Measurements from ENCODE around the gene IFI35. TPM values are rescaled to one million over a fixed set of nuclear protein-coding genes. Genes with fewer than 3 reads are reported as not detected.
"Not testable (repeated sequence)": the region's sequence is repeated elsewhere in the genome, so short reads cannot be mapped to it uniquely, and the experiment has no call there.

The IFI35 gene
- total and polyA plus RNA-seq, 2 donors (not counting 1 experiment from before 2014, with no cell fraction given), result 34.5 to 52.0 TPM

GRCh38 chr17:42997390-42997983, 9.1 kb upstream of the IFI35 start:
- Histone ChIP-seq H3K36me3 (ENCODE audit: control insufficient read depth, insufficient read depth, low read length) (peaks cover 11% of the 10 kb centered on the region), H3K27ac (ENCODE audit: insufficient read depth, low read length) (peak overlapping the region; percentile 17)
- TF ChIP-seq EZH2 (IDR thresholded peaks at IDR 0.05; ENCODE audit: low read length, missing control alignments), result no peak
- TF ChIP-seq, protein P1, sequence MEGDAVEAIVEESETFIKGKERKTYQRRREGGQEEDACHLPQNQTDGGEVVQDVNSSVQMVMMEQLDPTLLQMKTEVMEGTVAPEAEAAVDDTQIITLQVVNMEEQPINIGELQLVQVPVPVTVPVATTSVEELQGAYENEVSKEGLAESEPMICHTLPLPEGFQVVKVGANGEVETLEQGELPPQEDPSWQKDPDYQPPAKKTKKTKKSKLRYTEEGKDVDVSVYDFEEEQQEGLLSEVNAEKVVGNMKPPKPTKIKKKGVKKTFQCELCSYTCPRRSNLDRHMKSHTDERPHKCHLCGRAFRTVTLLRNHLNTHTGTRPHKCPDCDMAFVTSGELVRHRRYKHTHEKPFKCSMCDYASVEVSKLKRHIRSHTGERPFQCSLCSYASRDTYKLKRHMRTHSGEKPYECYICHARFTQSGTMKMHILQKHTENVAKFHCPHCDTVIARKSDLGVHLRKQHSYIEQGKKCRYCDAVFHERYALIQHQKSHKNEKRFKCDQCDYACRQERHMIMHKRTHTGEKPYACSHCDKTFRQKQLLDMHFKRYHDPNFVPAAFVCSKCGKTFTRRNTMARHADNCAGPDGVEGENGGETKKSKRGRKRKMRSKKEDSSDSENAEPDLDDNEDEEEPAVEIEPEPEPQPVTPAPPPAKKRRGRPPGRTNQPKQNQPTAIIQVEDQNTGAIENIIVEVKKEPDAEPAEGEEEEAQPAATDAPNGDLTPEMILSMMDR (conservative IDR thresholded peaks at IDR 0.05 in 1 of 2, IDR thresholded peaks at IDR 0.05 in 1 of 2; ENCODE audit: low read depth in 1 of 2, low read length in 2 of 2), result no peak

DNA sequence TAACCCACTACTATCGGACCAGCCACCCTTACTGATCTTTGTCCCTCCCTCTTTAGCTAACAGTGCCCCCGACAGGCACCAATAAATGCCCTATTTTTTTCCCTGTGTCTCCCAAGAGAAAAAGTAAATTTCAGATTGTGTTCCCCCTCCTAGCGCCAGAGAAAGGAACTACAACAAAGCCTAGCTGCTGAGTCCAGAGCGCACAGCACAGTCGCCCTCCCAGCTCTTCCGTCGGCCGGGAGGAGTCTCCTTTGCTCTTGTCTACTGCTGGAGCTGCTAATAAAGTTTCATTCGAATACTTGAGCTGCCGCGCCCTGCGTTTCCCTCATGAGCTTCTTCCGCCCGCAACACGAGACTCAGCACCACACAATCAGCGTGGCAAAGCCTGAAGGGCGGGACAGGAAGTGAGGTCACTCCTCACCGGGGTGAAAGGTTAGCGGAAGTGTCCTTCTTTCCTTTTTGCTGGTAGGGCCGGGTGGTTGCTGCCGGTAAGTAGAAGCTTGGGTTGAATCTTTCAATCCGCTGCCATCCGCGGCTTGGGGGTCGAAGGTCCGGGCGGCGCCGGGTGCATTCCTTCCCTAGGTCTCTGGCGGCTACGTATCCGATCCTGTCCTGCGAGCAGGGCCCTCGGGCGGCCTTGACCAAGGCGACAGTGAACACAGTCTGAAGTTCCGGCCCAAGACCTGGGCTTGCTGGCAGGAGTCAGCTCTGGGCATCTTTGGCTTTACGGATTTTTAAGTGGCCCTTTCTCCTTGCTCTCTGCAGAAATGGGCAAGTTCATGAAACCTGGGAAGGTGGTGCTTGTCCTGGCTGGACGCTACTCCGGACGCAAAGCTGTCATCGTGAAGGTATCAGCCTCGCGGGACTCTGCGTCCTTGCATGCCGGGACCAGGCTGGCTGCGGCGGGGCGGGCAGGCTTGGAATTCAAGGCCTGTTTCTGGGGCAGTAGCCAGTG, 8.3 kb upstream of the IFI35 start, which contains the start of gene RPL27:
RPL27 (plus strand) TSS at position 436 of the 955 bp plus-strand sequence; CDS start at position 768, 332 bp downstream.
- Histone ChIP-seq H3K4me2 (ENCODE audit: extremely low read depth, insufficient read depth, low read length) (peak within 1 kb of the TSS; percentile 99), H2AFZ (ENCODE audit: low read length) (peak within 1 kb of the TSS; percentile 90), H3K9ac (ENCODE audit: insufficient read depth, low read length) (peak within 1 kb of the TSS; percentile 85), H3K36me3 (ENCODE audit: control insufficient read depth, insufficient read depth, low read length) (peaks cover 16% of the 10 kb centered on the region), H3K27me3 (ENCODE audit: control insufficient read depth, insufficient read depth, low read length) (no peaks in the 10 kb centered on the region), H3K4me3 (replicated peaks in 1 of 4; ENCODE audit: control extremely low read depth in 1 of 4, insufficient read depth in 1 of 4, low read depth in 3 of 4, low read length in 4 of 4) (peak within 1 kb of the TSS; percentile 77 to 99 (median 86)), H3K9me3 (ENCODE audit: control insufficient read depth, insufficient read depth, low read depth, low read length) (no peaks in the 10 kb centered on the region), H3K4me1 (ENCODE audit: control insufficient read depth, extremely low read depth, insufficient read depth, low read length) (peaks cover 11% of the 10 kb centered on the region), H3K27ac (ENCODE audit: insufficient read depth, low read length) (peak within 1 kb of the TSS; percentile 95), H3K79me2 (ENCODE audit: control insufficient read depth, insufficient read depth, low read length) (peaks cover 28% of the 10 kb centered on the region), H4K20me1 (ENCODE audit: control insufficient read depth, extremely low read depth, insufficient read depth, low read length) (peaks cover 2% of the 10 kb centered on the region)
- TF ChIP-seq, protein P1 (conservative IDR thresholded peaks at IDR 0.05 in 1 of 2, IDR thresholded peaks at IDR 0.05 in 1 of 2; ENCODE audit: low read depth in 1 of 2, low read length in 2 of 2), result peak; percentile 84 to 89
- no peak for TF ChIP-seq EZH2 (IDR thresholded peaks at IDR 0.05; ENCODE audit: low read length, missing control alignments)
- DNase-seq (ENCODE audit: low read depth in 2 of 2), result peak; percentile 100

More at GRCh38 chr17:42997390-42997983, 9.1 kb upstream of the IFI35 start:
- Histone ChIP-seq H3K4me1 (ENCODE audit: control insufficient read depth, extremely low read depth, insufficient read depth, low read length) (peaks cover 11% of the 10 kb centered on the region), H3K27me3 (ENCODE audit: control insufficient read depth, insufficient read depth, low read length) (no peaks in the 10 kb centered on the region), H3K9me3 (ENCODE audit: control insufficient read depth, insufficient read depth, low read depth, low read length) (no peaks in the 10 kb centered on the region), H3K9ac (ENCODE audit: insufficient read depth, low read length) (no peak overlapping the region), H3K79me2 (ENCODE audit: control insufficient read depth, insufficient read depth, low read length) (peaks cover 26% of the 10 kb centered on the region), H3K4me2 (ENCODE audit: extremely low read depth, insufficient read depth, low read length) (peak overlapping the region; percentile 91), H4K20me1 (ENCODE audit: control insufficient read depth, extremely low read depth, insufficient read depth, low read length) (peaks cover 2% of the 10 kb centered on the region), H2AFZ (ENCODE audit: low read length) (peak overlapping the region; percentile 90), H3K4me3 (replicated peaks in 1 of 4; ENCODE audit: control extremely low read depth in 1 of 4, insufficient read depth in 1 of 4, low read depth in 3 of 4, low read length in 4 of 4) (peak overlapping the region; percentile 6 to 46 (median 28))
- DNase-seq (ENCODE audit: low read depth in 2 of 2), result no peak

DNA sequence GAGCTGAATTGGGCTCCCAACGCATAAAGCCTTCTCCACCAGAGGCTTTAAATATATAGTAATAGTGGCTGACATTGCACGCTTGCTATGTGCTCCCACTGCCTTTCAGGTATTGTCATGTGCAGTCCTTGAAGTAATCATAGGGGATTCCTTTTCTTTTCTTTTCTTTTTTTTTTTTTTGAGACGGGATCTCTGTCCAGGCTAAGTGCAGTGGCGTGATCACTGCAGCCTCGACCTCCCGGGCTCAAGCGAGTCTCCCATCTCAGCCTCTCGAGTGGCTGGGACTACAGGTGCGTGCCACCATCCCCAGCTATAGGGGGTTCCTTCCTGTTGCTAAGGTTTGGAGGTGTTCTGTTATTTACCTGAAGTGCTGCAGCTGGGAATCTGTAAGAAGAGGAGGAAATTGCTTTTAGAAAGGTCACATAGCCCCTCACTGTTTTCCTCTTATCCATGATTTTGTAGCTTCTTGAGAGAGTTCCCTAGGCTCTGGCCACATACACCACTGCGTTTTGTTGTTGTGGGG, 7.5 kb upstream of the IFI35 start:
- Histone ChIP-seq H3K4me1 (ENCODE audit: control insufficient read depth, extremely low read depth, insufficient read depth, low read length) (peaks cover 11% of the 10 kb centered on the region), H3K9me3 (ENCODE audit: control insufficient read depth, insufficient read depth, low read depth, low read length) (no peaks in the 10 kb centered on the region), H4K20me1 (ENCODE audit: control insufficient read depth, extremely low read depth, insufficient read depth, low read length) (peaks cover 2% of the 10 kb centered on the region), H3K36me3 (ENCODE audit: control insufficient read depth, insufficient read depth, low read length) (peaks cover 16% of the 10 kb centered on the region), H3K4me3 (replicated peaks in 1 of 4; ENCODE audit: control extremely low read depth in 1 of 4, insufficient read depth in 1 of 4, low read depth in 3 of 4, low read length in 4 of 4) (peak overlapping the region; percentile 77 to 99 (median 86)), H3K9ac (ENCODE audit: insufficient read depth, low read length) (peak overlapping the region; percentile 85), H3K27me3 (ENCODE audit: control insufficient read depth, insufficient read depth, low read length) (no peaks in the 10 kb centered on the region), H2AFZ (ENCODE audit: low read length) (no peak overlapping the region), H3K4me2 (ENCODE audit: extremely low read depth, insufficient read depth, low read length) (peak overlapping the region; percentile 99), H3K27ac (ENCODE audit: insufficient read depth, low read length) (peak overlapping the region; percentile 95), H3K79me2 (ENCODE audit: control insufficient read depth, insufficient read depth, low read length) (peaks cover 28% of the 10 kb centered on the region)
- no peak for DNase-seq (ENCODE audit: low read depth in 2 of 2)
- TF ChIP-seq, protein P1 (conservative IDR thresholded peaks at IDR 0.05 in 1 of 2, IDR thresholded peaks at IDR 0.05 in 1 of 2; ENCODE audit: low read depth in 1 of 2, low read length in 2 of 2), result no peak
- TF ChIP-seq EZH2 (IDR thresholded peaks at IDR 0.05; ENCODE audit: low read length, missing control alignments), result no peak

GRCh38 chr17:43000894-43001293, 5.7 kb upstream of the IFI35 start:
- Histone ChIP-seq H3K36me3 (ENCODE audit: control insufficient read depth, insufficient read depth, low read length) (peaks cover 16% of the 10 kb centered on the region), H3K79me2 (ENCODE audit: control insufficient read depth, insufficient read depth, low read length) (peaks cover 28% of the 10 kb centered on the region), H3K4me1 (ENCODE audit: control insufficient read depth, extremely low read depth, insufficient read depth, low read length) (peaks cover 11% of the 10 kb centered on the region)
- DNase-seq (ENCODE audit: low read depth in 2 of 2); H3K4me3 ChIP-seq (replicated peaks in 1 of 4; ENCODE audit: control extremely low read depth in 1 of 4, insufficient read depth in 1 of 4, low read depth in 3 of 4, low read length in 4 of 4); H2AFZ ChIP-seq (ENCODE audit: low read length); H4K20me1 ChIP-seq (ENCODE audit: control insufficient read depth, extremely low read depth, insufficient read depth, low read length); H3K9ac ChIP-seq (ENCODE audit: insufficient read depth, low read length); H3K27me3 ChIP-seq (ENCODE audit: control insufficient read depth, insufficient read depth, low read length); H3K9me3 ChIP-seq (ENCODE audit: control insufficient read depth, insufficient read depth, low read depth, low read length); H3K4me2 ChIP-seq (ENCODE audit: extremely low read depth, insufficient read depth, low read length); H3K27ac ChIP-seq (ENCODE audit: insufficient read depth, low read length): not testable (repeated sequence)

Data from fibroblast of lung (primary cell).